ENCODE measurements around the gene AGPS.
"Not testable (repeated sequence)": the region's sequence is repeated elsewhere in the genome, so short reads cannot be mapped to it uniquely, and the experiment has no call there.

Gene AGPS

DNA sequence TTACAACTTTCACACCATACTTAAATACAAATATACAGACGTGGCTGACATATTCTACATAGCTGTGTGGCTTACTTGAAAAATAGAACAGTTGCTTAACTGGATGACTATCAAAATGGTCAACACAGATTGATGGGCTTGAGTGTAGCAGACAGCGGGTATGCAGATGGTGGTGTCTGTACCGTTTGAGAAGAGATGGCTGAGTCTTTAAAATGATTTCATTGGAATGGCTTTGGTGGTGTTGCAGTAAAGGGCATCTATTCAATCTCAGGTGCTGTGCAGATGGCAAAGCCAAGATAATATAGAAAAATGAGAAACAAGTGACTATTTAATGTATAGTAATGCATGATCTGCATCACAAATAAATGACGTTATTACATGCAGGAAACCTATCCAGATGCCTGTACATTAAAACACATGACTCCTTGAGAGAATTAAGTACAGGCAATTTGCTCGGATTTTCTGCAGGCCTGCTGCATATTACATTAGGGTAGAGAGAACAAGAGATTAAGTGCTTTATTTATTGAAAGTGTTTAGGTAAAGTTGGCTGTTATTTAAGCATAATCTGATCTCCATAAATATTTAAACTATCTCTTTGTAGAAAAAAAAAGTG is 68.5 kb downstream of the AGPS start:
- H3K4me3 ChIP-seq: no peak overlapping the region
- H3K27ac ChIP-seq: no peak overlapping the region

- Histone ChIP-seq H3K27ac (no peak overlapping the region), H3K4me3 (no peak overlapping the region)
These were observed 72.0 kb downstream of the AGPS start for GRCh38 chr2:177464549-177464948.

DNA sequence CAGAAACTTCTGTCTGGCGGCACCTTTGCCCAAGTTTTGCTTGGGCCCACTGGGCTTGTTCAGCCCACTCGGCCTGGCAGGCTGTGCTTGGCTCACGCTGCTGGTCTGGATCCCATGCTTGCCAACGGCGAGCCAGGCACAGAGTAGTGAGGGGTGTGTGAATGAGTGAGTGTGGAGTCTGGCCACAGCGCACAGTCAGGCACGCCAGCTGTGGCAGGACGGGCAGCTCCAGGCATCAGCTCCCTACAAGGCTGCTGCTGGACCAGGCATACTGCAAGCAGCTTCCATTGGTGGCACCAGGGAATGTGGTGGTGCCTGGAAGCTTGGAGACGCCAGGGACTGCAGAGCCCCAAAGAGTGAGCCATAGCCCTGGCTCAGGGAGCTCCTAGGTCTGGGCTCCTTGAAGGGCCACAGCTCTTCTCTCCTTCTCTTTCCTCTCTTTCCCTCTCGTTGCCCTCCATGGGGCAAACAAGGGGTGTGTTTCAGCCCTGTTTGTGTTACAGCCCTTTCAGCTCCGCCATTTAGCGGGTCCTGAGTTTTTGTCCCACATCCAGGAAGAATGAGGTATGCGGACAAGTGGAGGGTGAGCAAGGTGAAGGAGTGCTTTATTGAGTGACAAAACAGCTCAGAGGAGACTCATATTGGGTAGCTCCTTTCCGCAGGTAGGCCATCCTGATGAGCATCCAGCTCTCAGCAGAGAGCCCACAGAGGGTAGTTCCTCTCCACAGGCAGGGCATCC is 73.0 kb downstream of the AGPS start:
- Histone ChIP-seq H3K27ac (no peak overlapping the region), H3K4me3 (no peak overlapping the region)

- Histone ChIP-seq H3K27ac (no peak overlapping the region), H3K4me3 (no peak overlapping the region)
These were observed 74.0 kb downstream of the AGPS start for GRCh38 chr2:177466337-177467195.

GRCh38 chr2:177467646-177468045 is 75.1 kb downstream of the AGPS start:
- Histone ChIP-seq H3K4me3 (no peak overlapping the region), H3K27ac (no peak overlapping the region)

DNA sequence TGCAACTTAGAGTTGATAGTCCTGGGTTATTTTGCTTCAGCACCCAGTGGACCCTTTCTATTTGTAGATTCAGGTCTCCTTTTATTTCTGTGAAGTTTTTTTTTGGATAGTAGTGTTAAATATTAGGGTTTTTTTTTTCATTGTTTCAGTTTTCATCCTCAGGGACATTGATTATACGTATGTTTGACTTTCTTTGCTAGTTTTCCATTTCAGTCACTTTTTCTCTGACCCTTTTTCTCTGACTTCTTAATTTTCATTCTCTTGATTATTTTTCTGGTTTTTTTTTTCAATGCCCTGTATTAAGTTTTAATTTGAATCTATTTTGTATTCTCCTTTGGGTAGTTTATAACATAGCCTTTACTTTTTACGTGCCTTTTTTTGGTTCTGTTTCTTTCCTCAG is 79.4 kb downstream of the AGPS start:
- H3K4me3 ChIP-seq: no peak overlapping the region

DNA sequence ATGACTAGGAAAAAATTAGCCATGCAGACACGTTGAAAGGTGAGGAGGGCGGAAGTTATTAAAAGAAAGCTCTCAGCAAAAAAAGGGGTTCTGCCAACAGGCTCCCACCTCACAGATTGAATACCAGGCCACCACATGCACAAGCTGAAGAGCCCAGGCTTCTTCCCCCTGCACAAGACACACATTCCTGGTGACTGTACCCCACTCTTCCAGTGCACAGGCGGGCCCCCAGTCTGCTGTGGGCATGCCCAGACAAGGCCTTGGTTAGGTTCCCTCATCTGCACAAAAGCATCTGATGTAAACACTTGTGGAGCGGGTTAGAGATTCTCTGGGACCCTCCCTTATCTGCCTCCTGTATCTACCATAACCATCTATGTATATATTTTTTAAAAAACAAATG is 81.7 kb downstream of the AGPS start:
- Histone ChIP-seq H3K4me3 (no peak overlapping the region), H3K27ac (no peak overlapping the region)

More for the DNA sequence above, 79.4 kb downstream of the AGPS start:
- no peak overlapping the region for H3K27ac ChIP-seq

- Histone ChIP-seq H3K27ac (no peak overlapping the region), H3K4me3 (no peak overlapping the region)
These were observed 82.4 kb downstream of the AGPS start for GRCh38 chr2:177474998-177475397.

DNA sequence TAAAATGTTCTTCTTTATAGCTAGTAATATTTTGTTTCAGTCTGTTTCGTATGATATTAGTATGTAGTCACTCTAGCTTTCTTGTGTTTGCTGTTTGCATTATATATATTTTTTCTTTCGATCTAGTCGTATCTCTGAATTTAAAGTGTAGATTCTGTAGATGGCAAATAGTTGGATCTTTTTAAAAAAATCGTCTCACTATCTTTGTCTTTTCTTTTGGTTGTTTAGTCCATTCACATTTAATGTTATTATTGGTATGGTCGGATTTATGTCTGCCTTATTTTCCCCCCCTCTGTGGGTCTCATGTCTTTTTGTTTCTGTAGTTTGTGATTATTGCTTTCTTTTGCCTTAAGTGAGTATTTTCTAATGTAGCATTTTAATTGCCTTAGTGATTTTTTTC is 84.3 kb downstream of the AGPS start:
- no peak overlapping the region for H3K4me3 ChIP-seq
- no peak overlapping the region for H3K27ac ChIP-seq

DNA sequence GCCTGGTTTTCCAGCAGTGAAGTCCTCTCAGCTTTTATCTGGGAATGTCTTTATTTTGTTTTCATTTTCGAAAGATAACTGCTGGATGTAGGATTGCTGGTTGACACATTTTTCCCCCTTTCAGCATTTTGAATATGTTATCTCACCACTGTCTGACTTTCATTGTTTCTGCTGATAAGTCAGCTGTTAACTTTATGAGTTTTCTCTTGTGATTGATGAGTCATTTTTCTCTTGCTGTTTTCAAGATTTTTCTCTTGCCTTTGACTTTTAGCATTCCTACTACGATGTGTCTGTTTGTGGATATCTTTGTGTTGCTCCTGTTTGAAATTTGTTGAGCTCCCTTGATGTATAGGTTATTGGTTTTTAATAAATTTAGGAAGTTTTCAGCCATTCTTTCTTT is 85.5 kb downstream of the AGPS start:
- H3K4me3 ChIP-seq: no peak overlapping the region
- H3K27ac ChIP-seq: no peak overlapping the region

DNA sequence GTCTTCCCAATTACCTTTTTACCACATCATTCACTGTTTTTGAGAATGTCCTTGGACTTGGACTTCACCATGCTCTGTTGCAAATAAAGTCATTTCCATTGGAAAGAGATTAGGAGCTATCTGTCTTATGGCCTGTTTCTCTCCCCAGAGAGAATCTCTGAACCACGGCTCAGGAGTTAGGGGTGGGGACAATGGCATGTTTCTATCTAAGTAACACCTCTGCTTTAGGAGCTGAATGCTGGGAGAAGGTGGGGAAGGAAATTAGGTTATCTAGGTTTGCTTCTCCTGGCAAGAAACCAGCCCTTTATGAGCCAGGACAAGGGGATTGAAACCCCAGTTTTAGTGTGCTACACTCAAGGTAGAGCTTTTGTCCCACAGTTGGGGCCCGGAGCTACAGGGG is 86.3 kb downstream of the AGPS start:
- Histone ChIP-seq H3K27ac (no peak overlapping the region), H3K4me3 (no peak overlapping the region)

DNA sequence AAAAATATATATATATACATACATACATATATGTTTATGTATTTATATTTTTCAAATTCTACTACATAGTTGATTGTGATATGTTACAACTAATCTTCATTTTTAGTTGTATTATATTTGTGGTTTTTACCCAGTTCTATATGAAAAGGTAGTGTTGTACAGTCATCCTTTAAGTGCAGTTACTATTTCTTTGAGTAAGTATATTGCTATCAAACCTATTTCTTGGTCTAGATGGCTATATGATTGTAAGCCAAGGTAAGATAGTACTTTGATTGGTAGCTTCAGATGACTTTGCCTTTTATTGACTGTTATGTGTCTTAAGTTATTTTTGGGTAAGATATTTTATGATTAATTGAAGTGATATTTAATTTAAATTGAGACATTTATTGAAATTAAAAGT is 89.6 kb downstream of the AGPS start:
- Histone ChIP-seq H3K4me3 (no peak overlapping the region), H3K27ac (no peak overlapping the region)

DNA sequence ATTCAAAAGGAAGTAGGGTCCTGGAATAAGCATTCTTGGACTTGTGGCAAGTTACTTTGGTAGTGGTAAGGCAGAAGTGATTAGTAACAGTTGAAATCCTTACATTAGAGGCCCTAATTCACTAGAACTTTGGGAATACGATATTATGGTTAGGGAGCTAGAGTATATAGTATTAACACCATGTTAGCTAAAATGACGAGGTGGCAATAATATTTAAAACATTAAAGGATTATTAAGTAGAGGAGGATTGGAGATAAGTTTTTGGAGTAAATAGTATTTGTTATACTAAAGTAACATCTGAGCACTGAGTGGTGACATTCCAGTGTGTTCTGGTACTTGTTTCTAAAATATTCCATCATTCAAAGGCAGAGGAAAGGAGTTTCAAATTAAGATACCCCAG is 91.0 kb downstream of the AGPS start:
- no peak overlapping the region for H3K27ac ChIP-seq
- no peak overlapping the region for H3K4me3 ChIP-seq

DNA sequence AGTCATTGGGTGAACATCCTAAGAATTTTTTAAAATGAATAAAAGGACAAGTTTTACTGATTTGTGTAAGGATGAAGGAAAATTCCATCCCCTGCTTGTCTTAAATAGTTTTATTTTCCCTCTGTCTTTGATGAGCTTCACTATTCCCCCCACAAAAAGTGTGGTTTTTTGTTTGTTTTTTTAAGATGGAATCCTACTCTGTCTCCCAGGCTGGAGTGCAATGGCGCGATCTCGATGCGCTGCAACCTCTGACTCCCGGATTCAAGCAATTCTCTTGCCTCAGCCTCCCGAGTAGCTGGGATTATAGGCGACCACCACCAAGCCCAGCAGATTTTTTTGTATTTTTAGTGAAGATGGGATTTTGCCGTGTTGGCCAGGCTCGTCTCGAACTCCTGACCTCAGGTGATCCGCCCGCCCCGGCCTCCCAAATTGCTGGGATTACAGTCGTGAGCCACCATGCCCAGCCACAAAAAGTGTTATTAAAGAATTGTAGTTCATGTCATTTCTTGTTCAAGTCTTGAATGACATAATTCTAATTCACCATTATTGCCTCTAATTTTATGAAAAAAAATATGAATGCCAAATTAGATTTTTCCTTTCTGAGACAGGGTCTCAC is 91.7 kb downstream of the AGPS start:
- Histone ChIP-seq H3K4me3 (no peak overlapping the region), H3K27ac (no peak overlapping the region)

- H3K4me3 ChIP-seq, H3K27ac ChIP-seq: not testable (repeated sequence)
These were observed 93.1 kb downstream of the AGPS start for GRCh38 chr2:177485657-177486056.

- Histone ChIP-seq H3K4me3 (no peak overlapping the region), H3K27ac (no peak overlapping the region)
These were observed 97.2 kb downstream of the AGPS start for GRCh38 chr2:177489719-177490301.

DNA sequence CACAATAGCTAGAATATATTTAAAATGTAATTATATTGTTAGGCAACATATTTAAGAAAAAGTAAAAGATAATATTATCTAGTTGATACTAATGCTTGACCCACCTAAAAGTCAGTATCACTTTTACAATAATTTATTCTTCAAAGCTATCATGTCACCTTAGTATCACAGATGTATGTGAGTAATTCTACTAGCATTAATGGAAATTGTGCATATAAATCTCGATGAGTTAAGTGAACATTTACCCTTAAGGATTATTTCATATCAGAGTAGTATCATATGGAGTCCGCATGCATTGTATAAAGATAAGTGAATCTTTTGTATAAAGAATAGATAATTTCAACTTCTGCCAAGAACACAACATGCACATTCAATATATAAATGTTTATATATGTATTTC is 103.4 kb downstream of the AGPS start:
- H3K4me3 ChIP-seq: no peak overlapping the region
- no peak overlapping the region for H3K27ac ChIP-seq

DNA sequence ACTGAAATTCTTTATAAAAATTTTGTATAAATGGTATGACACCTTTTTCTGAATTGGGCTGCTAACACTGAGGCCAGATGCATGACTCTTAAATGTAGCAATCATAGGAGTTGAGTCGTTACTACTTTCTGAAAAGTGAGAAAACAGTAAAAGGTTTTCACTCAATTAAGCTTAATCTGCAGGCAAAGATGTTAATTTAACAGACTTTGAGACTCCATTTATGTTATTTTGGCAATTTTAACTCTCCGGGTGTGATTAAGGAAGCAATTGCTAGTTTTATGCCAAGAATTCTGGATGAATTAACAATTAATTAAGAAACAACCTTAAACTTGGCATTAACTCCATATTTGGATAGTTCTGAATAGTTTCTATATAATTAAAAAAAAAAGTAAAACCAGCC is 104.3 kb downstream of the AGPS start:
- no peak overlapping the region for H3K4me3 ChIP-seq
- no peak overlapping the region for H3K27ac ChIP-seq

DNA sequence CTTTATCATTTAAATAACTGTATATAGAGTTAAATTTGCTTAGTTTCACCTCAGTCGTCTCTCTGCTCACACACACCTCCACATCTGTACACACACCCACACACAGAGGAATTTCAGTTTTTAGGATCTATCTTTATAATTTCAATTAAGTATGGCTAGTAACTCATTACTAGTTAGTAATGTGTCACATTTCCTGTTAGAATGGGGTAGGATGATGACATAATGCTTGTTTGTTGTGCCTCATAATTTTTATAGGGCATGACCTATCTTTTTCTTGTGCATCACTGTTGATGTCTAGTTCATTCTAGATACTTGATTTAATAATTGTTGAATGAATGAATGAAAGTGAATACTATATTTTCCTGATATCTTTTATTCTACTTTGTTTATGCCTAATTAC is 108.6 kb downstream of the AGPS start:
- Histone ChIP-seq H3K27ac (no peak overlapping the region), H3K4me3 (no peak overlapping the region)

DNA sequence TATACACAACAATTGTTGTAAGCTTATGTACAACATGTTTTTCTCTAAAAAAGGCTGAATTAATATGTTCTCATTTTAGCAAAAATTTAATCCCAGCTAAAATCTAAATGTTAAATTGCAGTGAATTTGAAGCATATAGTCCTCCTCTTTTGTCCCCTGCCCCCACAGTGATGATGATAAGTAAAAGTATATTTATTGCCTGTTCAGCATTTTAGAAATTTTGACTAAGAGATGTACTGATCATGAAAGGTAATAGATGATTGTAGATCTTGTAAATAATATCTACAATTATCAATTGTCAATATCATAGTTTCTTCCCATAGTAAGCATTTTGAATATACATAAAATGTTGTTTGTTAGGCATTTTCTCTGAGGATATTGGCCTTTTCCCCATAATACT is 113.9 kb downstream of the AGPS start:
- H3K4me3 ChIP-seq: no peak overlapping the region
- H3K27ac ChIP-seq: no peak overlapping the region

Measured in skin epidermis (tissue), 12 donors.